Endothelial cell of umbilical vein (primary cell): Measurements from ENCODE around the gene FDX1.

Experiments
- CTCF ChIP-seq, 2 donors: IDR thresholded peaks; 1 replicate in 1 of 2; 2 replicates in 1 of 2; pipeline ENCODE4 v1.5.1; 2011; ENCODE audit warnings: low read length in 2 of 2, mild to moderate bottlenecking in 2 of 2, moderate library complexity in 2 of 2, control low read depth in 1 of 2, inconsistent platforms in 1 of 2, low read depth in 1 of 2; ENCODE audit not compliant: insufficient read depth in 1 of 2; ENCODE audit errors: extremely low read depth in 1 of 2
- MAX ChIP-seq: IDR thresholded peaks from 2 replicates; pipeline ENCODE4 v1.6.1; 2011; ENCODE audit not compliant: insufficient read depth, insufficient read length
- POLR2A ChIP-seq: IDR thresholded peaks from 2 replicates; pipeline ENCODE4 v1.6.1; 2012; ENCODE audit warnings: low read depth, mild to moderate bottlenecking, control low read depth, low read length

DNA sequence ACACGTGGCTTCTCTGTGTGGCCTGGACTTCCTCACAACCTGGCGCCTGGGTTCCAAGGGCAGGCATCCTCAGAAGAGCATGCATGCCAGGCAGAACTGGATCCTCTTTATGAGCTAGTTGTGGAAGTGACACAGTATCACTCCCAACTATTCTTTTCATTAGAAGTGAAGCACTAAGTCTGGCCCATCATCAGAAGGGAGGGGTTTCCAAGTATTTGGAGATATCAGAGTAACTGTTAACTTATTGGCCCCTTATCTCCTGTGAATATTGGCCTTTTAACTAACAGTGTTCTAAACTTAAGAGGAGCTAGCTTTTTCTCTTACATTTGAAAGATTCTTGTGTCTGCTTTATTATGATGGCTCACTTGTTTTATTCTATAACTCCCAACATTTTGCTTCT, 35.5 kb downstream of the FDX1 start:
- TF ChIP-seq POLR2A (no peak), MAX (no peak), CTCF (IDR thresholded peaks at IDR 0.05; ENCODE audit: extremely low read depth in 1 of 2, insufficient read depth in 1 of 2, low read depth in 1 of 2, low read length in 2 of 2) (no peak)
